GM18505 (cell line): ENCODE measurements around the gene NBPF3.
"Not testable (repeated sequence)": the region's sequence is repeated elsewhere in the genome, so short reads cannot be mapped to it uniquely, and the experiment has no call there.

Experiments
- ATAC-seq: cut with Tn5 transposase; IDR thresholded peaks from one replicate; pipeline ENCODE4 v1.9.1; 2021; ENCODE audit not compliant: unreplicated experiment
- POLR2A ChIP-seq: IDR thresholded peaks from 4 replicates; pipeline ENCODE4 v1.6.1; 2011; ENCODE audit warnings: borderline replicate concordance; ENCODE audit not compliant: insufficient read depth, insufficient read length; ENCODE audit errors: extremely low read depth

Gene NBPF3

GRCh38 chr1:21434394-21434793, 5.5 kb upstream of the NBPF3 start:
- no peak for ATAC-seq
- TF ChIP-seq POLR2A = no peak

DNA sequence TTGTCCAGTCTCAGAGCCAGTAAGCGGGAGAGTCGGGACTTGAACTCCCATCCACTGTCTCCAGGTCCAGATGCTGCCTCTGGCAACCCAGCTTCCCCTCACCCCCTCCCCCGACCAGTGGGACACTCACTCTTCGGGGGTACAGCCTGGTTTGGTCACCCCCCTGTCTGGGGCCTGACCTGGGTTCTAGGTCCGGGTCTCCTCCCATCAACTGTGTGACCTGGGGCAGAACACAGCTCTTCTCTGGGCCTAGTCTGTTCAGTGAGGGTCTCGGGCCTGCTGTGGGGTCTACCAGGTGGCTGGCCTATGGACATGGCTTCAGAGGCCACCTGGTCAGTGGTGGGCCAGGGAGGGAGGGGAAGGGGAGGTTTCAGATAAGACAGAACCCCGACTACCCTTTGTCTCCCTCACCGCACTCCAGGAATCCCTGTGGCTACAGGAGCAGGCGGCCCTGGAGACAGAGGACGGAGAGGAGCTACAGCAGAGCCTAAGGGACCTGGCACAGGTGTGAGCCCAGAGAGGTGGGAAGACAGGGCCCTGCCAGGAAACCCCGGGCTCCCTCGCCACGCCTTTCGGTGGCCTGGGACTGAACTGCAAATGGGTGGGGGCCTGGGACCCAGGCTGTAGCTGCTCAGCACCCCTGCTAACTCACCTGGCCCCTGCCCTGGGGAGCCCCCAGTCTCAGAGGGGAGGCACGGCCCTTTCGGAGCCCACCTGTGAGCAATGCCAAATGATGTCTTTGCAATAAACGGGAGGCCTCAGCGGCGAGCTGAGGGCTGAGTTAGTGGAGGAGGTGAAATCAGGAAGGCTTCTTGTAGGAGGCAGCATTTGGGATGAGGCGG, 4.1 kb upstream of the NBPF3 start:
- no peak for ATAC-seq
- no peak for TF ChIP-seq POLR2A

- no peak for TF ChIP-seq POLR2A
These were observed 3.2 kb upstream of the NBPF3 start for GRCh38 chr1:21436488-21437340.

GRCh38 chr1:21437341-21437640, 2.6 kb upstream of the NBPF3 start:
- no peak for TF ChIP-seq POLR2A
- ATAC-seq = no peak

More at GRCh38 chr1:21436488-21437340, 3.2 kb upstream of the NBPF3 start:
- ATAC-seq = no peak

- not testable (repeated sequence) for ATAC-seq
These were observed 1.2 kb upstream of the NBPF3 start for GRCh38 chr1:21438646-21439312.

- TF ChIP-seq POLR2A = no peak
These were observed 604 bp upstream of the NBPF3 start for GRCh38 chr1:21439345-21439720.

GRCh38 chr1:21440630-21441125, 741 bp downstream of the NBPF3 start:
- ATAC-seq = not testable (repeated sequence)

More at GRCh38 chr1:21439345-21439720, 604 bp upstream of the NBPF3 start:
- ATAC-seq = no peak

- ATAC-seq = not testable (repeated sequence)
These were observed 6.7 kb downstream of the NBPF3 start for GRCh38 chr1:21446647-21447046.

DNA sequence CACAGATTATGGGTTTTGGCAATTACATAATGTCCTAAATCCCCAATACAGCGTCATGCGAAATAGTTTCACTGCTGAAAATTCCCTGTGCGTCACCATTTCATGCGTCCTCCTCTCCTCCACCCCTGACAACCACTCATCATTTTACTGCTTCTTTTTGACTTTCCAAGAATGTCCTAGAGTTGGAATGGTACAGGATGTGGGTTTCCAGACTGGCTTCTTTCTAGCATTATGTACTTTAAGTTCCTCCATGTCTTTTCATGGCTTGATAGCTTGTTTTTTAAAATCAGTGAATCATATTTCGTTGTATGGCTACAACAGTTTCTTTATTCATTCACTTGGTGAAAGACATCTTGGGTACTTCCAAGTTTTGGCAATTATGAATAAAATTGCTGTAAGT, 7.4 kb downstream of the NBPF3 start:
- ATAC-seq = no peak
- TF ChIP-seq POLR2A = no peak

- no peak for ATAC-seq
- TF ChIP-seq POLR2A = no peak
These were observed 10.0 kb downstream of the NBPF3 start for GRCh38 chr1:21449906-21450305.

GRCh38 chr1:21451212-21451611, 11.3 kb downstream of the NBPF3 start:
- TF ChIP-seq POLR2A = no peak
- no peak for ATAC-seq

- no peak for TF ChIP-seq POLR2A
- ATAC-seq = no peak
These were observed 12.1 kb downstream of the NBPF3 start for GRCh38 chr1:21451981-21452411.

DNA sequence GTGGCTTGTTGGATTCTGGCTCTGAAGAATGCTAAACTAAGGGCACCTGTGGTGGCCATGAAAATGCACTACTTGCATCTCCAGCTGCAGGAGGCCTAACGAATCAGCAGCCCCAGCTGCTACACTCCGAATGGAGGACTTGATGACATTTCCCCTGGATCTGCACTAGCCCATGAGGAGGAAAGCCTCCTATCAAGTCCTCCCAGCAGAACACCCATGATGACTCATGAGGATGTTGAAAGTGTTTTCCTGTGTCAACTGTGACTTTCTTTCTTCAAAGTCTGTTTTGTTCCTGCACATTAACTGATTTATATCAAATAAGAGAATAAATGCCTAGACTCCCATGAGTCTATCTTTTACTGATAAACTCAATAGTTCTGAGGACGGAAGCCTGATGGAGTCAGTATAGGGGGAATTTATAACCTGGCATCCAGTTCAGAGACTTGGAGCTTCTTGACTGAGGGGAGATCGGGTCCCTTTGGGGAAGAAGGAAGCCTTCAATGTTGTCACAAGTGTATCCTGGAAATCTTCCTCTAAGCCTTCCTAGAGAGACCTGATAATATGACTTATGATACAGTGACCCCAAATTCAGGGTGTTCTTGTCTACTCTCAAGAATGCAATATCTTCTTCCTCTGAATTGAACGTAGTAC, 14.2 kb downstream of the NBPF3 start:
- not testable (repeated sequence) for ATAC-seq

DNA sequence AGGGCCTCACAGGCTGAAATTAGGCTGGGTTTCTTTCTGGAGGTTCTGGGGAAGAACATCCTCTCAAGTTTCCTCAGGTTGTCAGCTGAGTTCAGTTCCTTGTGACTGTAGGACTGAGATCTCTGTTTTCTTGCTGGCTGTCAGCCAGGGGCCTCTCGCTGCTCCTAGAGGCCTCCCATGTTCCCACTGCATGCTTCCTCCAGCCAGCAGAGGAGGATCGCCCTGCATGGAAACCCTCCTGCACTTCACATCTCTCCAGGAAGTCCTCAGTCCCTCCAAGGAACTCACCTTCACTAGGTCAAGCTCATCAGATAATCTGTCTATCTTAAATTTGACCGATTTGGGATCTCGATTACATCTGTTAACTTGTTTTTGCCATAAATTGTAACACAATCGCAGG, 15.0 kb downstream of the NBPF3 start:
- ATAC-seq = not testable (repeated sequence)

DNA sequence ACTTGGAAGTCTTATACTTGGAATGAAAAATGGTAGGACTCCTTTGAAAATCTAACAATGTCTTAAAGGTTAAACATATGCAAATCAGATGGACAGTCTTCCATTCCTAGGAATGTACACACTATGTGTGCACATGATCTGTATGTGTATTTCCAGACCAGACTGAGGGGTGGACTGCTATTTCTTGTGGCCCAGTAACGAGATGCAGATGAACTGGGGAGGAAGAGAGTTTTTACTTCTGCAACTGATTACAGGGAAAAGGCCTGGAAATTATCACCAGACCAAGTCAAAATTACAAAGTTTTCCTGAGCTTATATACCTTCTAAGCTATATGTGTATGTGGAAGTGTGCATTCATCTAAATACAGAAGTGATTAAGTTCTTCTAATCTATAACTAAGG, 17.7 kb downstream of the NBPF3 start:
- ATAC-seq = no peak
- no peak for TF ChIP-seq POLR2A

- not testable (repeated sequence) for ATAC-seq
These were observed 25.2 kb downstream of the NBPF3 start for GRCh38 chr1:21465127-21465526.

DNA sequence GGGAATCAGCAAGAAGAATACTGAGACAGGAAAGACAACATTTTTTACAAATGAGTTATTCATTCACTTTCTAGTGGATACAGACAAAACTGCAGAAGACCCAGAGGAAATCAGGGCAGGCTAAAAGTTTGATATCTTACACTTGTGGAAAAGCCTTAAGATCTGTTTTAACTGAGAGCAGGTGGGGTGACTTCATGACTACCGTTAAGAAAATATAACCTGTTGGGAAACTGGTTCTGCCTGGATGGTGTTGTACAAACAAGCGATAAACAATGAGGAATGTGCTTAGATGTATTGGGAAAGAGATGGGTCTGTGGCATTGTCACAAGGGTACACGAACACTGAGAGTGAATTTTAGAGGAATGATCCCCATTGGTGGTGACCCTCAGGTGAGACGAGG, 28.0 kb downstream of the NBPF3 start:
- not testable (repeated sequence) for ATAC-seq
